ENCODE results near the gene PPP4R1.
A peak's percentile ranks its signal among the peaks of the same experiment; 100 is the strongest.

- peak; percentile 31 to 47 for TF ChIP-seq POLR2A (IDR thresholded peaks at IDR 0.05)
- TF ChIP-seq CTCF (IDR thresholded peaks at IDR 0.05 in 4 of 5, conservative IDR thresholded peaks at IDR 0.05 in 1 of 5), result no peak
Measured at GRCh38 chr18:9614401-9615279, at the start of gene PPP4R1.

Measured in gastrocnemius medialis (tissue), 4 donors.